ENCODE data around the gene CASZ1. TPM values are rescaled to one million over a fixed set of nuclear protein-coding genes. Genes with fewer than 3 reads are reported as not detected.

CASZ1 gene
- total RNA-seq, 1 experiment from 2014 or later, result 0.69 TPM

GRCh38 chr1:10588640-10589039, 207.8 kb downstream of the CASZ1 start:
- in situ Hi-C loops (cut with HindIII; ENCODE audit: low pct_unique_long_range_greater_than_20kb, low sequenced_read_pairs), result no loop called here
- DNase-seq (ENCODE audit: low read depth, low spot score), result no peak

Small RNA genes within 50 kb of the gene (small RNA-seq; reads per million reads assigned to genes)
- gene RN7SL614P, result 0 to 0.14 reads per million in 2 experiments

Other genes starting within 250 kb of the CASZ1 start
- 27.5 and 41.2 TPM in 2 replicates for gene TARDBP, start 216.0 kb upstream of the CASZ1 start, total RNA-seq (2014; rRNA removed; shearing (Covaris generic))

Measured in SK-MEL-5 (cell line).